ENCODE results near the gene RNPEP.
A peak's percentile ranks its signal among the peaks of the same experiment; 100 is the strongest.

The RNPEP gene

DNA sequence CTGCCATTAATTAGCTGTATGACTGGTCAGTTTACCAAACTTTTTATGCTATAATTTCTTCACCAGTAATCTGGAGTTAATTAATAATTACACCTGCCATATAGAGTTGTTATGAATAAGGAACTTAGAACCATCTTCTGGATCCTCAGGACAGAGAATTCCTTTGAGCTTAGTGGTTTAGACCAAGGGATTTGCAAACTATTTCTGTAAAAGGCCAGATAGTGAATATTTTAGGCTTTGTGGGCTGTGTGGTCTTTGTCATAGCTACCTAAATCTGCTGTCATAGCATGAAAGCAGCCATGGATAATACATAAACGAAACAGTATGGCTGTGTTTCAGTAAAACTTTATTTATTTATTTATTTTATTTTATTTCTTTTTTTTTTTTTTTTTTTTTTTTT, 18.2 kb upstream of the RNPEP start:
- TF ChIP-seq, protein P1, sequence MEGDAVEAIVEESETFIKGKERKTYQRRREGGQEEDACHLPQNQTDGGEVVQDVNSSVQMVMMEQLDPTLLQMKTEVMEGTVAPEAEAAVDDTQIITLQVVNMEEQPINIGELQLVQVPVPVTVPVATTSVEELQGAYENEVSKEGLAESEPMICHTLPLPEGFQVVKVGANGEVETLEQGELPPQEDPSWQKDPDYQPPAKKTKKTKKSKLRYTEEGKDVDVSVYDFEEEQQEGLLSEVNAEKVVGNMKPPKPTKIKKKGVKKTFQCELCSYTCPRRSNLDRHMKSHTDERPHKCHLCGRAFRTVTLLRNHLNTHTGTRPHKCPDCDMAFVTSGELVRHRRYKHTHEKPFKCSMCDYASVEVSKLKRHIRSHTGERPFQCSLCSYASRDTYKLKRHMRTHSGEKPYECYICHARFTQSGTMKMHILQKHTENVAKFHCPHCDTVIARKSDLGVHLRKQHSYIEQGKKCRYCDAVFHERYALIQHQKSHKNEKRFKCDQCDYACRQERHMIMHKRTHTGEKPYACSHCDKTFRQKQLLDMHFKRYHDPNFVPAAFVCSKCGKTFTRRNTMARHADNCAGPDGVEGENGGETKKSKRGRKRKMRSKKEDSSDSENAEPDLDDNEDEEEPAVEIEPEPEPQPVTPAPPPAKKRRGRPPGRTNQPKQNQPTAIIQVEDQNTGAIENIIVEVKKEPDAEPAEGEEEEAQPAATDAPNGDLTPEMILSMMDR (conservative IDR thresholded peaks at IDR 0.05; ENCODE audit: low read length): no peak
- DNase-seq (ENCODE audit: low read depth): peak; percentile 90
- H3K4me3 ChIP-seq (ENCODE audit: low read length): no peak overlapping the region

DNA sequence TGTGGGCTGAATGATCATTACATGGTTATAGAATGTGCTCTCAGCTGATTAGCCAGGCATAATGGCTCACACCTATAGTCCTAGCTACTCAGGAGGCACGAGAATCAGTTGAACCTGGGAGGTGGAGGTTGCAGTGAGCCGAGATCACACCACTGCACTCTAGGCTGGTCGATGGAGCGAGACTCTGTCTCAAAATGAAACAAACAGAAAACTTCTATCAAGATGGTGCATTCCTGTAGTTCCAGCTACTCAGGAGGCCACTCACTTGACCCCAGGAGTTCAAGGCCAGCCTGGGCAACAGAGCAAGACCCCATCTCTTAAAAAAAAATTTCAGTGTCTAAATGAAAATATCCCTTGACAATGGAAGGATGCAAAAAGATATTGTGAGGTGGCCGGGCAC, 16.3 kb upstream of the RNPEP start:
- TF ChIP-seq, protein P1 (conservative IDR thresholded peaks at IDR 0.05; ENCODE audit: low read length): no peak
- H3K4me3 ChIP-seq (ENCODE audit: low read length): no peak overlapping the region
- DNase-seq (ENCODE audit: low read depth): no peak

DNA sequence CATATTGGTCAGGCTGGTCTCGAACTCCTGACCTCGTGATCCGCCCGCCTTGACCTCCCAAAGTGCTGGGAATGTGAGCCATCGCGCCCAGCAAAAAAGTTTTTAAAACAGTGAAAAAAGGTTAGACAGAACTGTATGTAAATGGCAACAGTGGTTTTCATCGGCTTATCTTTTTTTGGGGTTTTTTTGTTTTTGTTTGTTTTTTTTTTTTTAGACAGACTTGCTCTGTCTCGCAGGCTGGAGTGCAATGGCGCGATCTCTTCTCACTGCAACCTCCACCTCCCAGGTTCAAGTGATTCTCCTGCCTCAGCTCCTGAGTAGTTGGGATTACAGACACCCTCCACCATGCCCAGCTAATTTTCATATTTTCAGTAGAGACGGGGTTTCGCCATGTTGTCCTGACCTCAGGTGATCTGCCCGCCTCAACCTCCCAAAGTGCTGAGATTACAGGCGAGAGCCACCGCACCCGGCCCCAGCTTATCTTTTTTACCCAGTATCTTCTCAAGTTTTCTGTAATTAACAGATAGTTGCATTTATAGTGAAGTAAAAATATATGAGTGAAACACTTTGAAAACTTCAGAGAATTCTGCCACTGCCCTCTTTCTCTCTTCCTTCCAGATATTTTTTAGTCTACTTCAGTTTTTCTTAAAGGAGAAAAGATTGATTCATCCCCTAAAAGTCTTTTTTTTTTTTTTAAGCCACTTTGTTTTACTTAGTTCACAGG, 14.1 kb upstream of the RNPEP start:
- no peak for DNase-seq (ENCODE audit: low read depth)
- TF ChIP-seq, protein P1 (conservative IDR thresholded peaks at IDR 0.05; ENCODE audit: low read length): no peak
- H3K4me3 ChIP-seq (ENCODE audit: low read length): no peak overlapping the region

DNA sequence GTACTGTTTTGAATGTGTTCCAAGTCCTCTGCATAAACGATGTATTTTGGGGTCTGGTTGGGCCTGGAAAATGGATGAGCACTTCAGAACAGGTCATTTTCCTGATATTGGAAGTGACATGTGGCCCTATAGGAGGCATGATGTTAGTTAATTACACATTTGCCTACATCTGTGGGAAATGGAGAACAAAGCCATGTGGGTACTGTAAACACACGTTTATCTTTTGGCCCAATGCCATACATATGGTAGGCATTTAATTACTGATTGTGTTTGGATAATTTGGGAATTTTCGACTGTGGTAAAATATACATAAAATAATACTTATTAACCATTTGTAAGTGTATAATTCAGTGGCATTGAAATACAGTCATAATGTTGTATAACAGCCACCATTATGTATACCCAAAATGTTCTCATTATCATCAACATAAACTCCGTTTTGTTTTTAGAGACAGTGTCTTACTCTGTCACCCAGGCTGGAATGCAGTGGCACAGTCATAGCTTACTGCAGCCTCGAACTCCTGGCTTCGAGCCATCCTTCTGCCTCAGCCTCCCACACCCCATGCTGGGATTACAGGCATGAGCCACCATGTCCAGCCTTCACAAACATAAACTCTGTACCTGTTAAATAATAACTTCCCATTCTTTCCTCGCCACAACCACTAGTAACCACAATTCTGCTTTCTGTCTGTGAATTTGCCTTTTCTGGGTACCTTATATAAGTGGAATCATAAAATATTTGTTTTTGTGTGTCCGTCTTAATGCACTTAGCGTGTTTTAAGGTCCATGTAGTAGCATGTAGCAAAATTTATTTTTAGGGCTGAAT, 11.9 kb upstream of the RNPEP start:
- TF ChIP-seq, protein P1 (conservative IDR thresholded peaks at IDR 0.05; ENCODE audit: low read length): no peak
- peak; percentile 43 for DNase-seq (ENCODE audit: low read depth)
- H3K4me3 ChIP-seq (ENCODE audit: low read length): no peak overlapping the region

DNA sequence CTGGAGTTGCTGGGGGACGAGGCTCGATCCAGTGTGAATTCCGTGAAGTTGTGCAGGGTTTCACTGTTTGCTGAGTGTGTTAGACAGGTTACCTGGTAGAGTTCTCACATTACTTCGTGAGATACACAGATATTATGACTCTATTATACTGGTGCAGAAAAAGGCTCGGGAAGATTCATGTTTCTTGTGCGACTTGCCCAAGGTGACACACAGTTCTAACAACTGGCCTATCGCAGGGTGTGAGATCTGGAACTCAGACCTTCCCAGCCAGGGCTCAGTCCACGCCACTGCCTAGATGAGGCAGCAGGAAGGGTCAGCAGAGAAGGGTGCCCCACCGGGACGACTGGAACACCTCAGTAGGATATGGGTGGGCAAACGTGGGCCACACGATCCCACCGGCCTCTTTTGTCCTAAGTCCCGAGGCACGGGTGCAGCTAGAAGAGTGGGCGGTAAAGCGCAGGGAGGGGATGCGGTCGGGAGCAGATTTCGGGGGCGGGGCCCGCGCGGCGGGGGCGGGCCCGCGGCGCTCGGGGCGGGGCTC, 296 bp upstream of the RNPEP start:
- peak overlapping the region; percentile 62 for H3K4me3 ChIP-seq (ENCODE audit: low read length)
- no peak for DNase-seq (ENCODE audit: low read depth)
- TF ChIP-seq, protein P1 (conservative IDR thresholded peaks at IDR 0.05; ENCODE audit: low read length): no peak

DNA sequence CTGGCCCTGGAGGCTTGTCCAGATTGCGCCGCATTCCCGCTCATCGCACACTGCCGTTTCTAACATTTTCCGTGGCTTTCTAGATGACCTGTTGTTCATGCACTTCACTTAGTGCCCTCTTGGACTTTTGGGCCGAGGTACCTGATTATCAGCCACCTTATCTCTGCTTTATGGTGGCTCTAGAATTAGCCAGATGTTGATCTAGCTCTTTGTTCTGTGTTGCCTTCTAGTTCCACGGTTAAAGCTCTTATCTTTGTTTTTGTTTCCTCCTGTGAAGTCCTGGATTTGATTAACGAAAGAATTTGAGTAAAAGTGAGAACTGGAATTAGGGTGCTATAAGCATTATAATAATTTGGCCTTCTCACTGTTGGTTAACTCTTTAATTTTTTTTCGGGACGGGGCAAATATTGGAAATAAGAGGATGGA, 945 bp downstream of the RNPEP start:
- no peak for DNase-seq (ENCODE audit: low read depth)
- H3K4me3 ChIP-seq (ENCODE audit: low read length): peak overlapping the region; percentile 70
- TF ChIP-seq, protein P1 (conservative IDR thresholded peaks at IDR 0.05; ENCODE audit: low read length): no peak

All from AG10803 (cell line).